ENCODE measurements around the gene ARID1B.

DNA sequence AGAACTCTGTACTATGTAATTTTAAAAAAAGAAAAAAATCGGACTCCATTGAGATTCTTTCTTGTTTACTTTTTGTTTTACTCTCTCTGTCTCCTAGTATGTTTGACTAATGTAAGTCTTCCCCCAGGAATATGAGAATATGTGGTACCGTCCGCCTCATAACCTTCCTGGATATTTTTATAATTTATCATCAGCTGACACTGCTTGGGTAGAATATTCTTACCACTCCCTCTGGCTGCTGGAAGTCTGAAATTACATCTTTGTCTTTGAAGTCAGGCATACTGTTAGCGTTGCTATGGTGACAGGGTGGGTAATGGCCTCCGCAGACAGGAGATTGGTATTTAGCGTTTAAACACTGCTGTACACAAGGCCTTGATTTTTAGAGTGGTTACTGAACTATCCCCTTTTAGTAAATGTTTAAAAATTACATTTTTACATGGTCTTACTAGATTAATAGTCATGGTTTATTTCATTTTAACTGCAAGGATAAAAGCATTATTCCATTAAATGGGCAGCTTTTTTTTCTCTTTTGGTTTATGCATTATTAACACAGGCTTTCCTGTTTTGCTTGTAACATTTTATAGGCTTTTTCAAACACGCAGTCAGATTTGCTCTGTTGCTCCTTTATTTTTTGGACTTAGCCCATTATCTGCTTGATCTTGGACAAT lies 176.4 kb downstream of the ARID1B start:
- TF ChIP-seq ESRRA (CRISPR knock-in tag; IDR thresholded peaks at IDR 0.05; ENCODE audit: borderline replicate concordance) = no peak
- TF ChIP-seq FOXP1 (CRISPR knock-in tag; IDR thresholded peaks at IDR 0.05; ENCODE audit: borderline replicate concordance) = no peak
